Measurements from ENCODE around the gene PLA2G4F.

DNA sequence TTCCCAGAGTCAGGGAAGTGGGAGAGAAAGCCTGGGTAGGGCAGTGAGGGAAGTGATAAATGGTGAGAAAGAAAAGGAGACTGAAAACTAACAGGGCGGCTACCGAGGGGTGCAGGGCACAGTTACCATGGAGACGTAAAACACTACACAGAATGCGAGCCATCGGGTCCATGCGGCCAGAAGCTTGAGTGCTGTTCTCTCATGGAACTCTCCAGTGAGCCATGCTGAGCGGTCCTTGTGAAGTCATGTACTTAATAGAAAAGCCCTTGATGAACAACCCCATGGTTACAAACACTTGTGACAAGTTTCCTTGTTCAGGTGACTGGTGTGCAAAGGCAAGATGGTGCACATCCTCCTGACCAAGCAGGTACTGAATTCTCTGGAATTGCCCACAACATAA lies 3.7 kb upstream of the PLA2G4F start:
- no peak for TF ChIP-seq CTCF (conservative IDR thresholded peaks at IDR 0.05; ENCODE audit: low read length)
- TF ChIP-seq EZH2phosphoT487 (IDR thresholded peaks at IDR 0.05; ENCODE audit: borderline replicate concordance, low read depth, low read length): no peak

All from OCI-LY7 (cell line).